ENCODE data around the gene RFPL1. TPM values are rescaled to one million over a fixed set of nuclear protein-coding genes. Genes with fewer than 3 reads are reported as not detected.
A peak's percentile ranks its signal among the peaks of the same experiment; 100 is the strongest.
"Not testable (repeated sequence)": the region's sequence is repeated elsewhere in the genome, so short reads cannot be mapped to it uniquely, and the experiment has no call there.

The RFPL1 gene
- polyA plus RNA-seq (ENCODE audit: insufficient read length in 4 of 4): 1 to 10 TPM; 1.0 to 1.8 (median 1.2) TPM

GRCh38 chr22:29438283-29438682 lies at the start of gene RFPL1:
TSS of gene RFPL1 (plus strand) at chr22:29438583.
- not testable (repeated sequence) for DNase-seq (ENCODE audit: low read depth in 4 of 4, low spot score in 2 of 4)

DNA sequence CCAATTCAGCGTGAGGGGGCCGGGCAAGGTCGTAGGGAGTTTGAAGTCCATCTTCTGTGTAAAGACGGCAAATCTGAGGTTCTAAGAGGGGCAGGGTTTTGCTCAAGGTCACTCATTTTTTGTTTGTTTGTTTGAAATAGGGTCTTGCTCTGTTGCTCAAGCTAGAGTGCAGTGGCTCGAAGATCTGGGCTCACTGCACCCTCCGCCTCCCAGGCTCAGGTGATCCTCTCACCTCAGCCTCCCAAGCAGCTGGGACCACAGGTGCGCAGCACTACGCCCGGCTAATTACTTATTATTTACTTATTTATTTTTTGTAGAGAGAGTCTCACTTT lies 49.7 kb upstream of the RFPL1 start:
- DNase-seq (ENCODE audit: low read depth in 4 of 4, low spot score in 2 of 4): no peak

DNA sequence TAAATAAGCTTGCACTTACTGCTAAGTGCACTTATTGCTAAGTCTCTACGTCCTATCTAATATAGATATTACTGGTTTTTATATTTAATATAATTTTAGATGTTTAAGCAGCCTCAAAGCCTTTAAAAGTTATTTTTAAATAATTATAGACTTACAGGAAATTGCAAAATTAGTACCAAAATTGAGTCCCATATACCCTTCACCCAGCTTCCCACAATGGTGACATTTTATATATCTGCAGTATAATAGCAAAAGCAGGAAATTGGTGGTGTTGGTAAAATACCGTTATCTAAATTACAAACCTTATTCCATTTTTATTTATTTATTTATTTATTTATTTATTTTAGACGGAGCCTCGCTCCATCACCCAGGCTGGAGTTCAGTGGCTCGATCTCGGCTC lies 48.1 kb upstream of the RFPL1 start:
- DNase-seq (ENCODE audit: low read depth in 4 of 4, low spot score in 2 of 4): no peak

DNA sequence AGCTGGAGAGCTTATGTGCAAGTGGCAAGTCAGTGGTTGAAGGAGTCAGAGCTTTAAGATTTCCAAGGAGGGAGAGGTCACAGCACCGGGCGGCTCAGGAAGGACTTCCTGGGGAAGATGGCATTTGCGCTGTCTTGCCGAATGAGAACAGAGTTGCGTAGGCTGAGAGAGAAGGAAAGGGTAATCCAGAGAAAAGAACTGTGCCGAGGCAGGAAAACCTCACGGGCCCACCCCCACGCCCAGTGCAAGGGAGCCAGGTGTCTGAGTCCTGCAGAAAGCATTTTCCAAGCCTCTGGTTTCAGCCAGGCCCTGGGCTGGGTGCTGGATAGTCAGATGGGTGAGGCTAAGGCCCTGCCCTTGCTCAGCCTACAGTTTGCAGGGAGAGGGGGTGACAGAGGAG lies 46.8 kb upstream of the RFPL1 start:
- DNase-seq (ENCODE audit: low read depth in 4 of 4, low spot score in 2 of 4): no peak

DNA sequence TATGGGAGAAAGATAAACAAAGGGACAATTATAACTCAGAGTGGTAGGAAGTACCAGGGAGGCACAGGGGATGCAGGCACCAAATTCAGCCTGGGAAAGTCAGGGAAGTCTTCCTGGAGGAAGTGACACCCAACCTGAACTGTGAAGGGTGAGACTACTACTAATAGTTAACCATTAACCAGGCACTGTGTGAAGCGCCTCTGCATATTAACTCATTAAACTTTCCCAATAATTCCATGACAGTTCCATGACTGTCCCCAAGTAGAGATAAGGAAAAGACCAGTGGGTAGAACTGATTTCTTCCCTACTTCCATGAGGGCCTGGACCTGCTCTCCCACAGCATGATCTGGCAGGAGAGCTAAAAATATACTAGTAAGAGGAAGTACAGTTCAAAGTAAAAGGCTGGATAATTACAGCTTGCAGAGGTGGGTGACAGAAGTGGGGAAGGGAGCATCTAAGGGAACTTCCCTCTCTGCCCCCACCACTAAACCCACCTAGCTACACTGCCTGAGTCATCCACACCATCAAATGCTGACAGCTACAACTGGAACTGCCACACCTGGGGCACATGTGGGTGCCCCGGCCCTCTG lies 45.3 kb upstream of the RFPL1 start:
- DNase-seq (ENCODE audit: low read depth in 4 of 4, low spot score in 2 of 4): no peak

DNA sequence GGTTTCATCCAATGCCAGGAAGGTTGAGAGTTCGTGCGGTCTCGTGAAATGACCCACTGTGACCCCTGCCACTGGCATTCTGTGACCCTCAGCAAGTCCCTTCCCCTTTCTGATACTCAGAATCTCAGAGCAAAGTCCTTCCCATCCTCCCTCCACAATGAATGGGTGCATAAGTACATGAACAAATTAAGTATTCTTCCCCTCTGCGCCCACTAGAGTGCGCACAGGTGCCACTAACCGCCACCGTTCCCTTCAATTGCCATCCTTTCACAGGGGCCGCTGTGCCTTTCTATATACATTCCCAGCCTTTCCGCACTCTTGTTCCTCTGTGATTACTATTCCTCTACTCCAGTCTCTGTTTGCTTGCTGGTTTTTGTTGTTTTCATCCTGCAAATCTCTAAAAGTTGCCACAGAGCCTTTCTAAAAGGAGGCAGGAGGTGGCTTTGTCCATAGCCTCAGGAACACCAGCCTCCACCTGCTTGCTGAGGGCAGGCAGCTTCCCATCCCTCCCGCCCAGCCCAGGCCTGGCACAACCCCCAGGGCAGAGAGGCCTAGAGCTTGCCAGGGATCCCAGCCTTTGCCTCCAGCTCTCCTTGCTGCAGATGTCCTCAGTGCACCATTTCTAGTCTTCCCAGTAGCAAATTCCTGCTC lies 43.3 kb upstream of the RFPL1 start:
- DNase-seq (ENCODE audit: low read depth in 4 of 4, low spot score in 2 of 4): peak in 2 of 4 donors; percentile 65 to 68

- DNase-seq (ENCODE audit: low read depth in 4 of 4, low spot score in 2 of 4): no peak
Measured at GRCh38 chr22:29396126-29396525, 42.3 kb upstream of the RFPL1 start.

GRCh38 chr22:29397791-29398190 lies 40.6 kb upstream of the RFPL1 start:
- DNase-seq (ENCODE audit: low read depth in 4 of 4, low spot score in 2 of 4): no peak

- DNase-seq (ENCODE audit: low read depth in 4 of 4, low spot score in 2 of 4): no peak
Measured at GRCh38 chr22:29400576-29400975, 37.8 kb upstream of the RFPL1 start.

DNA sequence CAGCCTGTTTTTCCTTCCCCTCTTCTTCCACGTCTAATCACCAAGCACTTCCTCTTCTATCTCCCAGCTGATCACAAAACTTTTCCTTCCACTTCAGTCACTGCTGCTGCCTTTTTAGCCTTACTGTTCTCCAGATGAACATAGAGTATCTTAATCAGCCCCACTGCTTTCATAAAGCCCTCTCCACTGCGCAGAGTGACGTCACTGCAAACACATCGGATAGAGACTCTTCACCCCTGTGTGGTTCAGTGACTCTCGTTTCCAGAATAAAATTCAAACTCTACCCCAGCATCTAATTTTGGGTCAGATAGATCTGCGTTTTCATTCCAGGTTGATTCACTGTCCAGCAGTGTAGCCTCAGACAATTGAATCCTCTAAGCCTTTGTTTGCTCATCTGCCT lies 36.8 kb upstream of the RFPL1 start:
- DNase-seq (ENCODE audit: low read depth in 4 of 4, low spot score in 2 of 4): not testable (repeated sequence)

GRCh38 chr22:29408940-29409339 lies 29.4 kb upstream of the RFPL1 start:
- no peak for DNase-seq (ENCODE audit: low read depth in 4 of 4, low spot score in 2 of 4)

GRCh38 chr22:29411569-29412211 lies 26.7 kb upstream of the RFPL1 start:
- DNase-seq (ENCODE audit: low read depth in 4 of 4, low spot score in 2 of 4): not testable (repeated sequence)

GRCh38 chr22:29412772-29413171 lies 25.6 kb upstream of the RFPL1 start:
- not testable (repeated sequence) for DNase-seq (ENCODE audit: low read depth in 4 of 4, low spot score in 2 of 4)

- DNase-seq (ENCODE audit: low read depth in 4 of 4, low spot score in 2 of 4): not testable (repeated sequence)
Measured at GRCh38 chr22:29414951-29415591, 23.3 kb upstream of the RFPL1 start.

DNA sequence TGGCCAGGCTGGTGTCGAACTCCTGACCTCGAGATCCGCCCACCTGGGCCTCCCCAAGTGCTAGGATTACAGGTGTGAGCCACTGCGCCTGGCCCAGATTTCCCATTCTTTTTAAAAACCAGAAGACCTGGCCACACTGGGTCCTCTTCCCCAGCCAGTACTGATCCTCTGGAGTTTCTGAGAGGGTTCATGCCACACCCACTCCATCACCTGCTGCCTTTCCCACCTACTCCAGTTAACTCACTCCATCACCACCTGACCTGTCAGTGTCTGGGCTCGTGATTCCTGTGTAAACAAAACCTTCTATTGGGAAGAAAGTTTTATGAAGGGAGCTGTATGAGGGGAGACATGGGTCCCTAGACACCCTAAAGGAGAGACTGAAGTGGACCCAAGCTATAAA lies 19.7 kb upstream of the RFPL1 start:
- DNase-seq (ENCODE audit: low read depth in 4 of 4, low spot score in 2 of 4): not testable (repeated sequence)

DNA sequence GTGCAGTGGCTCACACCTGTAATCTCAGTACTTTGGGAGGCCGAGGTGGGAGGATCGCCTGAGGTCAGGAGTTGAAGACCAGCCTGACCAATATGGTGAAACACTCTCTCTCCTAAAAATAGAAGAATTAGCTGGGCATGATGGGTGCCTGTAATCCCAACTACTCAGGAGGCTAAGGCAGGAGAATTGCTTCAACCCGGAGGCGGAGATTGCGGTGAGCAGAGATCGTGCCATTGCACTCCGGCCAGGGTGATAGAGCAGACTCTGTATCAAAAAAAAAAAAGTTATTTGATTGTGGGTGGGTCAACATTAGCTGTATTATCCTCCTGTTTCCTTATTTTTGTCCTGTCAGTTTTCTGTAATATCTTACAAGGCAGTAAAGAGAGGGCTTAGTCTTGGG lies 11.9 kb upstream of the RFPL1 start:
- no peak for DNase-seq (ENCODE audit: low read depth in 4 of 4, low spot score in 2 of 4)

GRCh38 chr22:29427176-29427760 lies 11.1 kb upstream of the RFPL1 start:
- DNase-seq (ENCODE audit: low read depth in 4 of 4, low spot score in 2 of 4): no peak

DNA sequence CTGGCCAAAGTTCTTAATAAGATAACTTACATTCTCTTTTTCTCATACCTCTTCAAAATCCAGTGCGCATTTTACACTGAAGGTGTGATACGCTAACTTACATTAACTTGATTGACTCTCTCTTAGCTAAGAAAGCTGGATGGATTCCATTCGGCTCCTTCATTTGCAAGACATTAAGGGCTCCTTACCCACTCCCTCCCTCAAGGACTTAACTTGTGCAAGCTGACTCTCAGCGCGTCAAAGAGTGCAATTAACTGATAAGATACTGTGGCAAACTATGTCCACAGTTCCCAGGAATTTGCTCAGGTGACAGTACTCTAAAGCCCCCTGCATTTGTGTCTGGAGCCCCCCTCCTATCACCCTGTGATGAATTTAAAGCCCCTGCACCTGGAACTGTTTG lies 6.4 kb upstream of the RFPL1 start:
- DNase-seq (ENCODE audit: low read depth in 4 of 4, low spot score in 2 of 4): no peak

- no peak for DNase-seq (ENCODE audit: low read depth in 4 of 4, low spot score in 2 of 4)
Measured at GRCh38 chr22:29433856-29434255, 4.5 kb upstream of the RFPL1 start.

DNA sequence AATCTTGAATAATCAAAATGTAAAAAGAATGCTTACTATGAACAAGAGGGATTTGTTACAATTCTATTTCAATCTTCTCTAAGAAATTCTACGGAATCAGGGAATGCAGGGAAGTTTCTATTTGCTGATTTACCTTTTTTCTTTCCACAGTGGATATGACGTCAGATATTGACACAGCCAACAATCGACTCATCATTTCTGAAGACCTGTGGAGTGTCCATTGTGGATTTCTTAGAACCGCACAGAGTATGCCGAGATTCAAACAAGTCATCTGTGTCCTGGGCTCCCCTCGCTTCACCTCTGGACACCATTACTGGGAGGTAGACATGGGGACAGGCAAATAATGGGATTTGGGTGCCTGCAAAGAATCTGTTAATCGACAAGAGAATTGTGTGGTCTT lies 4.1 kb upstream of the RFPL1 start:
- no peak for DNase-seq (ENCODE audit: low read depth in 4 of 4, low spot score in 2 of 4)
